ENCODE data around the gene OR5K4.
"Not testable (repeated sequence)": the region's sequence is repeated elsewhere in the genome, so short reads cannot be mapped to it uniquely, and the experiment has no call there.

OR5K4 gene

DNA sequence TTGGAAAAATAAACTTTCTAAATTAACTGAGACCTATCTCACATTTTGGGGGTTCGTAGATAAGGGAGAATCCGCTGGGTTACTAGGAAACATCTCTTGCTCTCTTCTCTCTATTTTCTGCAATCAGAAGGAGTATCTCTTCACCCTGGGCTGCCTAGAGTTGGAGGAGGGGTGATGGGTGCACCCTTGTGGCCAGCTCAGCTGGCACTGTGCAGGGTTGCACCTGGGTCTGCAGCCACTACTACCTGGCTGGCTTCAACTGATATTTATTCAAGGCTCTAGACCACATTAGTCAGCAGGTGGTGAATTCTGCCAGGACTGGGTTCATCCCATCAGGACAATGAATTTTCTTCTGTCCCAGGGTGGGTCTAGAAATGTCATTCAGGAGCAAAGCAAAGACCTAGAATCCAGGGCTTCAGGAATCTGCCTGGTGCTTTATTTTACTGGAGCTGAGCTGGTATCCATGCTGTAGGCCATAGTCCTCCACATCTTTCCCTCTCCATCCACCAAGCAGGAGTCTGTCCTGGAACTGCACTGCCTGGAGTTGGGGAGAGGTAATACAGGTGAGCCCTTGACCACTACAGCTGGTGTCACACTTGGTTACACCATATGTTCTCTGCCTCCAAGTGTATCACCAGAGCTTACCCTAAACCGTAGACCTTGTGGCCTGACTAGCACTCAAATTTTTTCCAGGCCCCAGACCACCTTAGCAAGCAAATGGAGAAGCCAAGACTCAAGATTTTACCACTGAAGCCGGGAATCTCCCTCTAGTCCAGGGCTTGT lies 14.0 kb downstream of the OR5K4 start:
- Histone ChIP-seq H3K4me1 (ENCODE audit: control insufficient read depth in 2 of 2, insufficient read depth in 2 of 2, low read length in 2 of 2) (no peaks in the 10 kb centered on the region), H3K27me3 (ENCODE audit: control insufficient read depth in 2 of 2, insufficient read depth in 2 of 2, low read length in 2 of 2) (no peaks in the 10 kb centered on the region), H3K9me3 (ENCODE audit: control insufficient read depth in 2 of 2, low read length in 2 of 2) (no peaks in the 10 kb centered on the region), H3K9ac (ENCODE audit: low read depth in 1 of 2, low read length in 2 of 2) (no peak overlapping the region), H3K4me3 (ENCODE audit: low read length in 2 of 2) (no peak overlapping the region), H3K36me3 (ENCODE audit: control insufficient read depth in 2 of 2, insufficient read depth in 2 of 2, low read length in 2 of 2) (no peaks in the 10 kb centered on the region), H3K27ac (ENCODE audit: low read depth in 2 of 2, low read length in 2 of 2) (no peak overlapping the region)

DNA sequence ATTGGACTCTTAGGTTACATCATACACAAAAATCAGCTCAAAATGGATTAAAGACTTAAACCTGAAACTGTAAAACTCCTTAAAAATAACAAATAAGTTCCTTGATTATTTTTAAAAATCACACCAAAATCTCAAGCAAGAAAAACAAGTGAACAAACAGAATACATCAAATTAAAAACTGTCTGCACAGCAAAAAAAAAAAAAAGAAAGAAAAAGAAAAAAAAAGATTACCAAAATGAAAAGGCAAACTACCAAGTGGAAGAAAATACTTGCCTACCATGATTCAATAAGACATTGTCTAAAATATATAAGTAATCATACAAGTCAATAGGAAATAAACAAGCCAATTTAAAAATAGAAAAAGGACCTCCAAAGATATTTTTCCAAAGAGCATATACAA lies 17.5 kb downstream of the OR5K4 start:
- Histone ChIP-seq H3K4me1 (ENCODE audit: control insufficient read depth in 2 of 2, insufficient read depth in 2 of 2, low read length in 2 of 2) (no peaks in the 10 kb centered on the region), H3K9ac (ENCODE audit: low read depth in 1 of 2, low read length in 2 of 2) (no peak overlapping the region), H3K27ac (ENCODE audit: low read depth in 2 of 2, low read length in 2 of 2) (no peak overlapping the region), H3K4me3 (ENCODE audit: low read length in 2 of 2) (no peak overlapping the region), H3K27me3 (ENCODE audit: control insufficient read depth in 2 of 2, insufficient read depth in 2 of 2, low read length in 2 of 2) (no peaks in the 10 kb centered on the region), H3K36me3 (ENCODE audit: control insufficient read depth in 2 of 2, insufficient read depth in 2 of 2, low read length in 2 of 2) (no peaks in the 10 kb centered on the region), H3K9me3 (ENCODE audit: control insufficient read depth in 2 of 2, low read length in 2 of 2) (no peaks in the 10 kb centered on the region)

DNA sequence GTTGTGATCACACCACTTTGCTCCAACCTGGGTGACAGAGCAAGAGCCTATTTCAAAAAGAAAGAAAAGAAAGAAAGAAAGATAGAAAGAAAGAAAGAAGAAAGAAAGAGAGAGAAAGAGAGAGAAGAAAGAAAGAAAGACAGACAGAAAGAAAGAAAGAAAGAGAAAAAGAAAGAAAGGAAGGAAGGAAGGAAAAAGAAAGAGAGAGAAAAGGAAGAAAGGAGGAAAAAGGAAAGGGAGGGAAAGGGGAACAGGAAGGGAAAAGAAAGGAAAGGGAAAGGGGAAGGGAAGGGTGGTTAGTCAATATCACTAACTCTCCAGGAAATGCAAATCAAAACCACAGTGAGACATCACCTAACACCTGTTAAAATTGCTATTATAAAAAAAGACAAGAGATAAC lies 18.2 kb downstream of the OR5K4 start:
- H3K9ac ChIP-seq (ENCODE audit: low read depth in 1 of 2, low read length in 2 of 2): no peak overlapping the region
- no peaks in the 10 kb centered on the region for H3K36me3 ChIP-seq (ENCODE audit: control insufficient read depth in 2 of 2, insufficient read depth in 2 of 2, low read length in 2 of 2)
- H3K27ac ChIP-seq (ENCODE audit: low read depth in 2 of 2, low read length in 2 of 2): no peak overlapping the region
- no peak overlapping the region for H3K4me3 ChIP-seq (ENCODE audit: low read length in 2 of 2)
- no peaks in the 10 kb centered on the region for H3K4me1 ChIP-seq (ENCODE audit: control insufficient read depth in 2 of 2, insufficient read depth in 2 of 2, low read length in 2 of 2)
- no peaks in the 10 kb centered on the region for H3K27me3 ChIP-seq (ENCODE audit: control insufficient read depth in 2 of 2, insufficient read depth in 2 of 2, low read length in 2 of 2)
- H3K9me3 ChIP-seq (ENCODE audit: control insufficient read depth in 2 of 2, low read length in 2 of 2): no peaks in the 10 kb centered on the region

DNA sequence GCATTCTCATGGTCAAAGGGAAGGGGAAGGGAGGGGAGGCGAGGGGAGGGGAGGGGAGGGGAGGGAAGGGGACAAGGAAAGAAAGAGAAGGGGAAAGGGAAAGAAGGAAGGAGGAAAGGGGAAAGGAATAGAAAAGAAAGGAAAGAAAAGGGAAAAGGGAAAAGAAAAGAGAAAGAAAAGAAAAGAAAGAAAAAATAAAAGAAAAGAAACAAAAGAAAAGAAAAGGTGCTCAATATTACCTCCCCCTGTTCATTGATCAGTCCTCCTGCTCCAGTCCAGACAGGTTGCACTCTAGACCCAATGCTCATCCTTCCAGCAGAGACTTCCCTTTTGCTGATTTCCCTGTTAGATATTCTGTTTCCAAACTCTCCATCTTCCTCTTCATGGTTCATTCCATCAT lies 18.8 kb downstream of the OR5K4 start:
- no peaks in the 10 kb centered on the region for H3K9me3 ChIP-seq (ENCODE audit: control insufficient read depth in 2 of 2, low read length in 2 of 2)
- no peaks in the 10 kb centered on the region for H3K4me1 ChIP-seq (ENCODE audit: control insufficient read depth in 2 of 2, insufficient read depth in 2 of 2, low read length in 2 of 2)
- no peaks in the 10 kb centered on the region for H3K36me3 ChIP-seq (ENCODE audit: control insufficient read depth in 2 of 2, insufficient read depth in 2 of 2, low read length in 2 of 2)
- no peak overlapping the region for H3K9ac ChIP-seq (ENCODE audit: low read depth in 1 of 2, low read length in 2 of 2)
- no peak overlapping the region for H3K4me3 ChIP-seq (ENCODE audit: low read length in 2 of 2)
- H3K27me3 ChIP-seq (ENCODE audit: control insufficient read depth in 2 of 2, insufficient read depth in 2 of 2, low read length in 2 of 2): no peaks in the 10 kb centered on the region
- no peak overlapping the region for H3K27ac ChIP-seq (ENCODE audit: low read depth in 2 of 2, low read length in 2 of 2)

DNA sequence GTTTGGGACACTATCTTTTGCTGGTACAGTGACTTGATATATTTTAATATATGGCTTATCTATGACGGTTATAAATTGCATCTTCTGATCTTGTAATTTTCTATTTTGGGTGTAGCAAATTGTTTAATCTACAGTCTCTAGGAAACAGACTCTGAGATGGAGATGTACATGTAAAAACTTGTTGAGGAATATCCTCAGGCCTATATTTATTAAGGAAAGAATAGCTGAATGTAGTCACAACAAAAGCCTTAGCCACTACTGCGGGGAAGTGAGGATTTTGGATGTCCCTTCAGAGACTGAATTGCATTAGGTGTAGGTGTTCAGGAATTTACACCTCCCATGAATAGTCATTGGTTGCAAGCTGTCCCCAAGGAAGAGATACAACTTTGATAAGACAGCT lies 23.0 kb downstream of the OR5K4 start:
- no peaks in the 10 kb centered on the region for H3K4me1 ChIP-seq (ENCODE audit: control insufficient read depth in 2 of 2, insufficient read depth in 2 of 2, low read length in 2 of 2)
- H3K27ac ChIP-seq (ENCODE audit: low read depth in 2 of 2, low read length in 2 of 2): no peak overlapping the region
- no peaks in the 10 kb centered on the region for H3K36me3 ChIP-seq (ENCODE audit: control insufficient read depth in 2 of 2, insufficient read depth in 2 of 2, low read length in 2 of 2)
- no peaks in the 10 kb centered on the region for H3K9me3 ChIP-seq (ENCODE audit: control insufficient read depth in 2 of 2, low read length in 2 of 2)
- H3K9ac ChIP-seq (ENCODE audit: low read depth in 1 of 2, low read length in 2 of 2): no peak overlapping the region
- no peaks in the 10 kb centered on the region for H3K27me3 ChIP-seq (ENCODE audit: control insufficient read depth in 2 of 2, insufficient read depth in 2 of 2, low read length in 2 of 2)
- no peak overlapping the region for H3K4me3 ChIP-seq (ENCODE audit: low read length in 2 of 2)

DNA sequence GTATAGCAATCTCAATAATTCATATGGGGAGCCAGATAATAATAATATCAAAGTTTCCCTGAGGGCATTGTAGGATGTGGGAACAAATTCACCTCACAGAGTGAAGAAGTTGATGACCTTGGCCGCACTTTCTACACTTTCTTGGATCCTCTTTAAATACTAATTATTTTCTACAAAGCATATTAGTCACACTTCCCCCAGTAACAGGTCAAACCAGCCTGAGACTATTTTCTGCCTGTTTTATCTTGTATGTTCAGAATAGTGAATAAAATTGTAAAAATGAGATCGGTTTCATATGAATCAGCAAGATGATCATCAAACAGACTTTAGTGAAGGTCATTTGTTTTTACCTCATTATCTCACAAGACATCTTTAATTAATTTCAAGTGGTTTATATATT lies 34.5 kb downstream of the OR5K4 start:
- H3K27ac ChIP-seq (ENCODE audit: low read depth in 2 of 2, low read length in 2 of 2): no peak overlapping the region
- no peaks in the 10 kb centered on the region for H3K27me3 ChIP-seq (ENCODE audit: control insufficient read depth in 2 of 2, insufficient read depth in 2 of 2, low read length in 2 of 2)
- H3K4me1 ChIP-seq (ENCODE audit: control insufficient read depth in 2 of 2, insufficient read depth in 2 of 2, low read length in 2 of 2): no peaks in the 10 kb centered on the region
- no peaks in the 10 kb centered on the region for H3K9me3 ChIP-seq (ENCODE audit: control insufficient read depth in 2 of 2, low read length in 2 of 2)
- H3K36me3 ChIP-seq (ENCODE audit: control insufficient read depth in 2 of 2, insufficient read depth in 2 of 2, low read length in 2 of 2): no peaks in the 10 kb centered on the region
- H3K4me3 ChIP-seq (ENCODE audit: low read length in 2 of 2): no peak overlapping the region
- no peak overlapping the region for H3K9ac ChIP-seq (ENCODE audit: low read depth in 1 of 2, low read length in 2 of 2)

DNA sequence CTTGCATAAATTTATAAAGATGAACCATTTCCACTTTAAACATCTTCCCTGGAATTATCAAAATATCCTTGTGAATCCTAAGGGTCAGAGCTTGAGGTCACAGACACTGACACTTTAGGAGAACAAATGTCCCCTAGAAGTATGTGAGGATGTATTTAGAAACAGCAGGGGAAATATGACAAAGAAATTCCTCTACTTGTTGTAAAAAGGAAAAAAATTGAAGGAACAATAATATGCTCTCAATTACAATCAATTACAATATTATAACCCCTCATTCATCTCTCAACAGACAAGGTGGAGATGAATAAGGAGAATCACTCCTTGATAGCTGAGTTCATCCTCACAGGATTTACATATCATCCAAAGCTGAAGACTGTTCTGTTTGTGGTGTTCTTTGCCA lies 36.7 kb downstream of the OR5K4 start, which contains the start of gene OR5K3:
OR5K3 (plus strand) TSS at position 301 of the 400 bp plus-strand sequence; CDS start at position 301, 0 bp downstream.
- H3K9ac ChIP-seq (ENCODE audit: low read depth in 1 of 2, low read length in 2 of 2): no peak within 1 kb of the TSS
- no peaks in the 10 kb centered on the region for H3K4me1 ChIP-seq (ENCODE audit: control insufficient read depth in 2 of 2, insufficient read depth in 2 of 2, low read length in 2 of 2)
- H3K9me3 ChIP-seq (ENCODE audit: control insufficient read depth in 2 of 2, low read length in 2 of 2): no peaks in the 10 kb centered on the region
- no peak within 1 kb of the TSS for H3K27ac ChIP-seq (ENCODE audit: low read depth in 2 of 2, low read length in 2 of 2)
- H3K4me3 ChIP-seq (ENCODE audit: low read length in 2 of 2): no peak within 1 kb of the TSS
- H3K36me3 ChIP-seq (ENCODE audit: control insufficient read depth in 2 of 2, insufficient read depth in 2 of 2, low read length in 2 of 2): no peaks in the 10 kb centered on the region
- H3K27me3 ChIP-seq (ENCODE audit: control insufficient read depth in 2 of 2, insufficient read depth in 2 of 2, low read length in 2 of 2): no peaks in the 10 kb centered on the region

DNA sequence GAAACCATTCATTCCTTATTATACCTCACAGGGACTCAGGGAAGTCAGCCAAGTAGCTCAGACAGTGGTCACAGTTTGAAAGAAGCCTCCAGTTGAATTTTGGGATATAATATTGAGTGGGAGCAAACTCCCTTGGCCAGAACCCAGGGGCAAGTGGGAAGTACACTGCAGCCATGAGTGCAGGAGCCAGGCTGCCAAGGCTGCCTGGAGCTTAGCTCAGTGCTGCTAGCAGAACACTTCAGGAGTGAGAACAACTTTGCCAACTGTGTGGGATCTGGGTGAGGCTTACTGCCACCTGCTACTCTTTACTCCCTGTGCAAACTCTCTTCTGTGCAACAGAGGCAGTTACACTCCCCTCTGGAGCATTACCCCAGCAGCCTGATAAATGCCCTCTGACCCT lies 41.4 kb downstream of the OR5K4 start:
- H3K9ac ChIP-seq (ENCODE audit: low read depth in 1 of 2, low read length in 2 of 2): no peak overlapping the region
- H3K4me1 ChIP-seq (ENCODE audit: control insufficient read depth in 2 of 2, insufficient read depth in 2 of 2, low read length in 2 of 2): no peaks in the 10 kb centered on the region
- no peaks in the 10 kb centered on the region for H3K36me3 ChIP-seq (ENCODE audit: control insufficient read depth in 2 of 2, insufficient read depth in 2 of 2, low read length in 2 of 2)
- H3K27ac ChIP-seq (ENCODE audit: low read depth in 2 of 2, low read length in 2 of 2): no peak overlapping the region
- no peaks in the 10 kb centered on the region for H3K27me3 ChIP-seq (ENCODE audit: control insufficient read depth in 2 of 2, insufficient read depth in 2 of 2, low read length in 2 of 2)
- H3K4me3 ChIP-seq (ENCODE audit: low read length in 2 of 2): no peak overlapping the region
- peaks cover 0 to 2% of the 10 kb centered on the region in 2 donors for H3K9me3 ChIP-seq (ENCODE audit: control insufficient read depth in 2 of 2, low read length in 2 of 2)

DNA sequence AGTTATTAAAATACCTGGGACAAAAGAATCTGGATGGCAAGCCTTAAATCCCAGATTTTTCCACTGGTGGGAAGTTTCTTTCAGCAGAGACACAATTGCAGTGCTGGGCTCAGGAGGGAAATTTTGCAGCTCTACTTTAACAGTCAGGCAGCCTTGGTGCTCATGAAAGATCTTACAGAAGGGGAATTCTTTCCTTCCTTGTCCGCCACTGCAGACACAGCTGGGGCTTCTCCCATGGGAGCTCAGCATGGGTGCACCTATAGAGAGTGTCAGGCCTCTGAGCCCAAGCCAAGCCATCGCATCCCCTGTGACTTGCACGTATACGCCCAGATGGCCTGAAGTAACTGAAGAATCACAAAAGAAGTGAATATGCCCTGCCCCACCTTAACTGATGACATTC lies 42.8 kb downstream of the OR5K4 start:
- H3K4me3 ChIP-seq (ENCODE audit: low read length in 2 of 2); H3K9me3 ChIP-seq (ENCODE audit: control insufficient read depth in 2 of 2, low read length in 2 of 2); H3K4me1 ChIP-seq (ENCODE audit: control insufficient read depth in 2 of 2, insufficient read depth in 2 of 2, low read length in 2 of 2); H3K27me3 ChIP-seq (ENCODE audit: control insufficient read depth in 2 of 2, insufficient read depth in 2 of 2, low read length in 2 of 2); H3K27ac ChIP-seq (ENCODE audit: low read depth in 2 of 2, low read length in 2 of 2); H3K9ac ChIP-seq (ENCODE audit: low read depth in 1 of 2, low read length in 2 of 2); H3K36me3 ChIP-seq (ENCODE audit: control insufficient read depth in 2 of 2, insufficient read depth in 2 of 2, low read length in 2 of 2): not testable (repeated sequence)

DNA sequence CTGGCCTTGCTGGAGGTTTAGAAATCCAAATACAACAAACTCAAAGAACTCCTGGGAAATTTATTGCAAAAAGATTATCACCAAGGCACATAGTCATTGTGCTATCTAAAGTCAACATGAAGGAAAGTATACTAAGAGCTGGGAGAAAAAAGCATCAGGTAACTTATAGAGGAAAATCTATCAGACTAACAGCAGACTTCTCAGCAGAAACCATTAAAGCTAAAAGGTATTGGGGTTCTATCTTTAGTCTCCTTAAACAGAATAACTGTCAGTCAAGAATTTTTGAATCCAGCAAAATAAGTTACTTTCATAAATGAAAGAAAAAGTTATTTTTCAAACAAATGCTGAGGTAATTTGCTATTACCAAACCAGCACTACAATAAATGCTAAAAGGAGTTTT lies 44.9 kb downstream of the OR5K4 start:
- Histone ChIP-seq H3K4me3 (ENCODE audit: low read length in 2 of 2) (no peak overlapping the region), H3K4me1 (ENCODE audit: control insufficient read depth in 2 of 2, insufficient read depth in 2 of 2, low read length in 2 of 2) (no peaks in the 10 kb centered on the region), H3K27ac (ENCODE audit: low read depth in 2 of 2, low read length in 2 of 2) (no peak overlapping the region), H3K27me3 (ENCODE audit: control insufficient read depth in 2 of 2, insufficient read depth in 2 of 2, low read length in 2 of 2) (no peaks in the 10 kb centered on the region), H3K9me3 (ENCODE audit: control insufficient read depth in 2 of 2, low read length in 2 of 2) (peaks cover 0 to 7% of the 10 kb centered on the region in 2 donors), H3K9ac (ENCODE audit: low read depth in 1 of 2, low read length in 2 of 2) (no peak overlapping the region), H3K36me3 (ENCODE audit: control insufficient read depth in 2 of 2, insufficient read depth in 2 of 2, low read length in 2 of 2) (no peaks in the 10 kb centered on the region)

Measured in mucosa of rectum (tissue), 2 donors.